HL-60/S4 treated with retinoic acid at 250 ng/mL for 4 days and 3 days (cell line): ENCODE results near the gene GSTA3.
"Not testable (repeated sequence)": the region's sequence is repeated elsewhere in the genome, so short reads cannot be mapped to it uniquely, and the experiment has no call there.

ENCODE experiments used
- in situ Hi-C: fragments of 300-500 bp; cut with MboI; formaldehyde crosslinking; loops from 2 replicates; pipeline ENCODE4 v1.7.0; 2022; ENCODE audit warnings: low sequenced_read_pairs

Gene GSTA3

GRCh38 chr6:52914516-52914915, 5.0 kb upstream of the GSTA3 start:
- in situ Hi-C loops: no loop called here

DNA sequence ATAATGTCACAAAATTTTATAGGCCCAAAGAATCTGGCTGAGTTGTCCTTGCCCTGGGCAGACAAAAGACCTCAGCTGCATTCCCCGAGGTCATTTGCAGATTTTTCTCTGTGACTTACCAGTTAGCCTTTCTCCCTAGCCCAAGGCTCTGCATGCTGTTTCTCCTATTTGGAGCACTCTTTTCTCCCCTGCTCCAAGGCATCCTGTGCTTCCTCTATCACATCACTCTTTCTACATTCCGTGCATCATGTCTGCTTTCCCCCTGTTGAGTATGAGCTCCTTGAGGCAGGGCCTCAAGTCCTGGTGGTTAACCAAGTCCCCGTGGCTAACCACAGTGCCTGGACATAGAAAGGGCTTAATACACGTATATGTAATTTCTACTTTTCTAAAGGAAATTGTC, 593 bp upstream of the GSTA3 start:
- in situ Hi-C loops: no loop called here

- in situ Hi-C loops: no loop called here
Measured at GRCh38 chr6:52909131-52909530, 367 bp downstream of the GSTA3 start.

GRCh38 chr6:52908526-52908925, 972 bp downstream of the GSTA3 start:
- in situ Hi-C loops: no loop called here

- in situ Hi-C loops: no loop called here
Measured at GRCh38 chr6:52904562-52905279, 4.8 kb downstream of the GSTA3 start.

DNA sequence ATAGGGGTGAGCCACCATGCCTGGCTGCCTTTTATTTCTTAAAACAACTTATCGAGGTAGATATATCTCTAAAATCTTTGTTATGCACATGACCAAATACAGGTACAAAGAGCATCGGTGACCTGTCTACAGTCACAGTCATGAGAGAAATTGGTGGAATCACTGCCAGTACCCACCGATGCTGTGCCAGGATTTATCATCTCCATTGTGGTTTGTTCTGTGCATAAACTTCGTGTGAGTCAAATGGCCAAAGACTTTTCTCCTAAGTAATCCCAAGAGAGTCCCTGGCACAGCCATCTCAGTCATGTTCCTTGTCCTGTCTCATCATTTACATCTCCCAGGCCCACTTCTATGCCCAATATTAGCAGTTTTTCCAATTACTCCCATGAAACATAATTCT, 9.0 kb downstream of the GSTA3 start:
- in situ Hi-C loops: no loop called here

GRCh38 chr6:52895790-52896189, 13.7 kb downstream of the GSTA3 start:
- in situ Hi-C loops: not testable (repeated sequence)

- in situ Hi-C loops: no loop called here
Measured at GRCh38 chr6:52894285-52894684, 15.2 kb downstream of the GSTA3 start.

- in situ Hi-C loops: no loop called here
Measured at GRCh38 chr6:52893803-52894202, 15.7 kb downstream of the GSTA3 start.

DNA sequence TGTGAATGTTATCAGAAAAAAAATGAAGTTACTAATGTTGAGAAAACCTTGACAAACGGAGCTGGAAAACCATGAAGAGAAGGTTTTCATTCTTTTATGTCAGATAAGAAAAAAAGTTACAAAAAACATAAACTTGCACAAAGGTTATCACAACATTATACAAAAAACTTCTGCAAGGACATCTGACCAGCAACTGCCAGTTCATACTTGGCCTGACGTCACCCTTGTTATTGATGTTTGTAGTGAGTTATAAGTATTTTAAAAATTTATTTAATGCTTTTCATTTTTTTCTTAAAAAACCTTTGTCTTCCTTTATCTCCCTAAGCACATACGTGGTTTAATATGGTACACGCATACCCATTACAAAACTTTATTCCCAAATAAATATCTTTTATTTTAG, 16.3 kb downstream of the GSTA3 start:
- in situ Hi-C loops: no loop called here

DNA sequence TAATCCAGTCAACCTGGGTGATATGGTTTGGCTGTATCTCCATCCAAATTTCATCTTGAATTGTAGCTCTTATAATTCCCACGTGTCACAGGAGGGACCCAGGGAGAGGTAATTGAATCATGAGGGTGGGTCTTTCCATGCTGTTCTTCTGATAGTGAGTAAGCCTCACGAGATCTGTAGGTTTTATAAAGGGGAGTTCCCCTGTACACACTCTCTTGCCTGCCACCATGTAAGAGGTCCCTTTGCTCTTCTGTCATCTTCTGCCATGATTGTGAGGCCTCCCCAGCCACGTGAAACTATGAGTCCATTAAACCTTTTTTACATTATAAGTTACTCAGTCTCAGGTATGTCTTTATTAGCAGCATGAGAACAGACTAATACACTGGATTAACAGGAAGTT, 19.5 kb downstream of the GSTA3 start:
- in situ Hi-C loops: no loop called here

- in situ Hi-C loops: no loop called here
Measured at GRCh38 chr6:52887910-52888524, 21.5 kb downstream of the GSTA3 start.

DNA sequence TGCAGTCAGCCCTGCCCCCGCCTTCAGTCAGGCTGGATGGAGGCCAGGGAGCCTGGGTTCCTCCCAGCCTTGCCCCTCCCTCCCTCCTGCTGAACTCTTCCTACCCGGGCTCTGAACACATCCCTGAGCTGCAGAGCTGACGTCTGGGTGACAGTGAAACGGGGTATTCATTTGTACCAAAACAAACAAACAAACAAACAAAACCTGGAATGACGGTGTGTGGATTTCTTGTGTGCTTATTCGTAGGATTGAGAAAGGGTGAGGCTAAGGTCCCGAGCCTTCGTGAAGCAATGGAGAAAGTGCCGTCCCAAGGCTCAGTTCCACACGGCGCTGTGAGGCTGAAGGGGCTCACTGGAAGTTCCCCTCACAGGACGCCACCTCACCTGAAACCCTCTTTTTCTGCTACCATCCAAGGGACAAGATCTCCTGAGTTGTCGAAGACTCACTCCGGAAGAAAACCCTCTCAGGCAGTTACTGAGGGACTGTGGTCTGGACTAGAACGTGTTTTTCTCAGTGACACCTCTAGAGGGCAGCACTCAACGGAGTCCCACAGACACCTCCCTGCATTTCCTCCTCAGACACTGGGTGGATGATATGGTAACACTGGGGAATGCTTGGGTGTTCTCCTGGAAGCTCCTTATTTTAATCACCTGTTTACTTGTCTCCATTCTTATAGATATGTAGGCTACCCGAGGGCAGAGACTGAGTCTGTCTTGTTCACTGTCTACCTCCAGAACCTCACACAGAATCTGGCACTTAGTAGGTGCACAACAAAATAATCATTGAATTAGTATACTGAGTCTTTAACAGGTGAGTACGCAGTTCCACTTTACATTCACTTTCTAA, 27.3 kb downstream of the GSTA3 start:
- in situ Hi-C loops: no loop called here

DNA sequence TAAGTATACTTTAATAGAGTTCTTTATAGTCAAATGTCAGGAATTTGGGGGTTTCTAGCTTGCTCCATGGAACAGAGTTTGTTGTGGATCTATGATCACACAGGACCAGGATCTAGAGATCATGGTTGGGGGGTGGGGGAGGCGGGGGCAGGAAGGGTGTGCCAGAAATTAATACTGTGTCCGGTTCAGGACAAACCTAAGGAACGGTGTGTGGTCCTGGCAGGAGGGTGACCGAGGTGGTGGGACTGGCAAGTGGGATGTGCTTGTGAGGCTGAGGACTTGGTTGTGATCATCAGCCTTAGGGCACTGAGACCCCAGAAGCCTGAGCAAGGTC, 27.9 kb downstream of the GSTA3 start:
- in situ Hi-C loops: no loop called here

- in situ Hi-C loops: no loop called here
Measured at GRCh38 chr6:52877786-52878185, 31.7 kb downstream of the GSTA3 start.

DNA sequence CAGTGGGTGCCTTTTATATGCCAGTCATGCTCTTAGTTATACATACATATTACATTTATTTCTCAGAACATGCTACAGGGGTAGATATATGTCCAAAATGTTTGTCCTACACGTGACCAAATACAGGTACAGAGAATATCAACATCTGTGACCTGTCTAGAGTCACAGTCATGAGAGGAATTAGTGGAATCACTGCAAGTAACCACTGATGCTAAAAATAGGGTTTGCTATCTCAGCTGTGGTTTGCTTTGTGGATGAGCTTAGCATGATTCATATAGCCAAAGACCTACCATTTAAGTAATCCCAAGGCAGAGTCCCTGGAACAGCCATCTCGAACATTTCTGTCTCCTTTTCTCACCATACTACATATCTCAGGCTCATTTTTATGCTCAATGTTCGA, 32.3 kb downstream of the GSTA3 start:
- in situ Hi-C loops: no loop called here

DNA sequence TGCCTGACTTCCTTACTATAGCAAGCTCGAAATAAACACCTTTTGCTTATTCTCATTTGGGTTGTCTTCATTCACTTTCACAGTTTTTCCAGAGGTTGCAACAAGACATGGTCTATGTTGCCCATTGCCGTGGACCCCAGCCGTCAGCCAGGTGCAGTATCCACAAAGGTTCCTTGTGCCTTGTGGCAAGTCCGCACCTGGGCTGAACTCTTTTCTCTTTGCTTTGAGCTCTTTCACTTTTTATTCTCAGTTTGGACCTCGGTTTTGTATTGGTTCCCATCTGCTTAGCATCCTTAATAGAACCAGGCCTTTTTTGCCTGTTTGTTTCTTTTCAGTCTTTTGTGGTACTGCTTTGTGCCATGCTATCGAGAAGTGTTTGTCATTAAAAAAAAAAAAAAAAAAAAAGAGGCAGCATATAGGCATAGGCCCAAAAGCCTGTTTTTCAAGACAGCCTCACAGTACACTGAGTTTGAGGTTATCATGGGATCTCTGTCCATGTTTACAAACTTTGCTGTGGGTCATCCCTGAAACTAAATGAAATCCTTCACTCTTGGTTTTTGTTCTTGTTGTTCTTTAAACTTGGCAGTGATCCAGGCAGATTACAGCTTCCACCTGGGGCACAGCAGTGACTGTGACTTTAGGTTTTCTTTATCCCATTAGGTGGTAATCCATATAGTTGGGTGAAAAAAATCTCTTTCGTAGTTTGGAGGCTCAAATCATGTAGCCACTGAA, 33.3 kb downstream of the GSTA3 start:
- in situ Hi-C loops: no loop called here

DNA sequence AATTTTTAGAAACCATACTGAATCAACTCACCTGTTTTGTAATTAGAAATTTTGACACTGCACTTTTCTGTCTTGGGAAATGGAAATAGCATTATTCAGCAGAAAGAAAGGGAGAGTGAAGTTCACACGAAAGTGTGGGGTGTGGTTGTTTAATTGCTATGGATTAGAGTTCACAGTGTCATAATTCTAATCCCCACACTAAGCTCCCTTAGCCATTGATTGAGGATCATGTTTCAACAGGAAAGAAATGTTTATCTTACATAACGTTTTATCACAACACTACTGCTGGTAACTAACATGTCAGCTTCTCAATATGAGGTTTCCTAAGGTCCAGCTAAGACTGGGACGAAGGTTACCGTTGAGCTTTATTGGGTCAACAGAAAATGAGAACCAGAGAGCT, 37.5 kb downstream of the GSTA3 start:
- in situ Hi-C loops: no loop called here

- in situ Hi-C loops: no loop called here
Measured at GRCh38 chr6:52871621-52872020, 37.9 kb downstream of the GSTA3 start.

GRCh38 chr6:52870335-52871091, 39.0 kb downstream of the GSTA3 start:
- in situ Hi-C loops: not testable (repeated sequence)

GRCh38 chr6:52868899-52869298, 40.6 kb downstream of the GSTA3 start:
- in situ Hi-C loops: not testable (repeated sequence)
